HCT116 (cell line): Measurements from ENCODE around the gene LYL1.

Experiments used
- CEBPB ChIP-seq: IDR thresholded peaks from 2 replicates; pipeline ENCODE4 v1.6.1; 2012; ENCODE audit warnings: low read depth
- EZH2 ChIP-seq: fragments of 200-600 bp; sonication (generic); IDR thresholded peaks from 2 replicates; pipeline ENCODE4 v1.6.1; 2017; ENCODE audit warnings: antibody characterized with exemption, mixed run types
- EZH2phosphoT487 ChIP-seq: fragments of 200-600 bp; IDR thresholded peaks from 2 replicates; pipeline ENCODE4 v1.6.1; 2018; ENCODE audit warnings: antibody characterized with exemption, borderline replicate concordance
- POLR2A ChIP-seq: IDR thresholded peaks from 2 replicates; pipeline ENCODE4 v1.7.0; 2011; ENCODE audit warnings: borderline replicate concordance; ENCODE audit not compliant: insufficient read depth, insufficient read length; ENCODE audit errors: extremely low read depth
- POLR2AphosphoS5 ChIP-seq: IDR thresholded peaks from 2 replicates; pipeline ENCODE4 v1.6.1; 2011; ENCODE audit warnings: mild to moderate bottlenecking, low read depth, low read length, moderate library complexity
- RAD21 ChIP-seq: IDR thresholded peaks from 2 replicates; pipeline ENCODE4 v1.6.1; 2012; ENCODE audit warnings: low read depth, mild to moderate bottlenecking
- REST ChIP-seq: IDR thresholded peaks from 2 replicates; pipeline ENCODE4 v1.6.1; 2012; ENCODE audit warnings: low read depth
- SIN3A ChIP-seq: IDR thresholded peaks from 2 replicates; pipeline ENCODE4 v1.6.1; 2012; ENCODE audit warnings: low read depth
- SRF ChIP-seq: IDR thresholded peaks from 2 replicates; pipeline ENCODE4 v1.6.1; 2012; ENCODE audit warnings: low read depth
- TCF7L2 ChIP-seq: IDR thresholded peaks from 2 replicates; pipeline ENCODE4 v1.7.0; 2011; ENCODE audit warnings: borderline replicate concordance, inconsistent platforms; ENCODE audit not compliant: insufficient read depth, insufficient read length; ENCODE audit errors: extremely low read depth
- YY1 ChIP-seq: IDR thresholded peaks from 2 replicates; pipeline ENCODE4 v1.6.1; 2011; ENCODE audit warnings: low read length, low read depth, moderate library complexity, mild to moderate bottlenecking; ENCODE audit not compliant: insufficient replicate concordance; ENCODE audit errors: extremely low read depth
- ZBTB33 ChIP-seq: IDR thresholded peaks from 2 replicates; pipeline ENCODE4 v1.6.1; 2011; ENCODE audit warnings: mild to moderate bottlenecking, low read length, moderate library complexity; ENCODE audit not compliant: insufficient replicate concordance; ENCODE audit errors: extremely low read depth
- ZNF274 ChIP-seq: fragments of 200-500 bp; sonication (Bioruptor generic); IDR thresholded peaks from 2 replicates; pipeline ENCODE4 v1.6.1; 2014; ENCODE audit warnings: mild to moderate bottlenecking, low read depth, low read length, inconsistent platforms
- TF ChIP-seq, protein P1 (sequence below), 3 experiments: fragments of 200-600 bp in 1 of 3; sonication (generic) in 1 of 3; IDR thresholded peaks in 2 of 3; conservative IDR thresholded peaks in 1 of 3; 2 replicates each; pipeline ENCODE4 v1.5.1; 2012 to 2017; ENCODE audit warnings: low read depth in 2 of 3, low read length in 2 of 3, antibody characterized with exemption in 1 of 3, borderline replicate concordance in 1 of 3, control low read depth in 1 of 3, mild to moderate bottlenecking in 1 of 3, mixed read lengths in 1 of 3, mixed run types in 1 of 3, moderate library complexity in 1 of 3; ENCODE audit not compliant: insufficient read depth in 1 of 3

GRCh38 chr19:13151605-13152355 lies 49.1 kb upstream of the LYL1 start:
- TF ChIP-seq, protein P1, sequence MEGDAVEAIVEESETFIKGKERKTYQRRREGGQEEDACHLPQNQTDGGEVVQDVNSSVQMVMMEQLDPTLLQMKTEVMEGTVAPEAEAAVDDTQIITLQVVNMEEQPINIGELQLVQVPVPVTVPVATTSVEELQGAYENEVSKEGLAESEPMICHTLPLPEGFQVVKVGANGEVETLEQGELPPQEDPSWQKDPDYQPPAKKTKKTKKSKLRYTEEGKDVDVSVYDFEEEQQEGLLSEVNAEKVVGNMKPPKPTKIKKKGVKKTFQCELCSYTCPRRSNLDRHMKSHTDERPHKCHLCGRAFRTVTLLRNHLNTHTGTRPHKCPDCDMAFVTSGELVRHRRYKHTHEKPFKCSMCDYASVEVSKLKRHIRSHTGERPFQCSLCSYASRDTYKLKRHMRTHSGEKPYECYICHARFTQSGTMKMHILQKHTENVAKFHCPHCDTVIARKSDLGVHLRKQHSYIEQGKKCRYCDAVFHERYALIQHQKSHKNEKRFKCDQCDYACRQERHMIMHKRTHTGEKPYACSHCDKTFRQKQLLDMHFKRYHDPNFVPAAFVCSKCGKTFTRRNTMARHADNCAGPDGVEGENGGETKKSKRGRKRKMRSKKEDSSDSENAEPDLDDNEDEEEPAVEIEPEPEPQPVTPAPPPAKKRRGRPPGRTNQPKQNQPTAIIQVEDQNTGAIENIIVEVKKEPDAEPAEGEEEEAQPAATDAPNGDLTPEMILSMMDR (IDR thresholded peaks at IDR 0.05 in 2 of 3, conservative IDR thresholded peaks at IDR 0.05 in 1 of 3; ENCODE audit: borderline replicate concordance in 1 of 3, insufficient read depth in 1 of 3, low read depth in 2 of 3, low read length in 2 of 3): no peak
- TF ChIP-seq EZH2 (no peak), ZBTB33 (no peak), REST (no peak), SRF (no peak), EZH2phosphoT487 (no peak), POLR2A (peak; percentile 89), YY1 (peak; percentile 71), TCF7L2 (peak; percentile 20), ZNF274 (no peak), POLR2AphosphoS5 (peak; percentile 94), CEBPB (no peak), SIN3A (no peak), RAD21 (no peak)
